Neural cell (in vitro differentiated cells): Measurements from ENCODE around the gene OR4D1. TPM values are rescaled to one million over a fixed set of nuclear protein-coding genes. Genes with fewer than 3 reads are reported as not detected.
A peak's percentile ranks its signal among the peaks of the same experiment; 100 is the strongest.

ENCODE experiments used
- H2AFZ ChIP-seq: fragments of 200-600, 300-800 bp; sonication (generic), shearing (Covaris generic); 2 replicates; pipeline ENCODE4 v1.6.0; 2014; ENCODE audit warnings: low read depth, mild to moderate bottlenecking, antibody characterized with exemption, low read length, moderate library complexity
- H3F3A ChIP-seq: fragments of 200-600 bp; shearing (Covaris generic); 2 replicates; pipeline ENCODE4 v1.6.1; 2016; ENCODE audit warnings: mild to moderate bottlenecking, moderate library complexity, mixed read lengths, antibody characterized with exemption, low read length; ENCODE audit not compliant: insufficient read depth, poor library complexity, severe bottlenecking
- H3K27ac ChIP-seq: fragments of 200-600, 300-800 bp; sonication (generic), shearing (Covaris generic); 2 replicates; pipeline ENCODE4 v1.5.1; 2014; ENCODE audit warnings: mild to moderate bottlenecking, low read length, moderate library complexity
- H3K27me3 ChIP-seq: fragments of 300-800, 200-600 bp; sonication (generic), shearing (Covaris generic); 2 replicates; pipeline ENCODE4 v1.6.0; 2014; ENCODE audit warnings: mild to moderate bottlenecking, low read depth, low read length, moderate library complexity; ENCODE audit not compliant: insufficient read depth
- H3K36me3 ChIP-seq: fragments of 300-800, 200-600 bp; sonication (generic), shearing (Covaris generic); 2 replicates; pipeline ENCODE4 v1.5.1; 2014; ENCODE audit warnings: mild to moderate bottlenecking, antibody characterized with exemption, low read length, moderate library complexity; ENCODE audit not compliant: insufficient read depth
- H3K4me2 ChIP-seq: fragments of 300-800, 200-600 bp; sonication (generic), shearing (Covaris generic); 2 replicates; pipeline ENCODE4 v1.6.0; 2014; ENCODE audit warnings: mild to moderate bottlenecking, low read length
- H3K4me3 ChIP-seq: fragments of 300-800, 200-600 bp; sonication (generic), shearing (Covaris generic); 2 replicates; pipeline ENCODE4 v1.5.1; 2014; ENCODE audit warnings: mild to moderate bottlenecking, low read length, moderate library complexity
- H3K79me2 ChIP-seq: fragments of 200-600 bp; shearing (Covaris generic); replicated peaks from 2 replicates; pipeline ENCODE4 v1.6.0; 2014; ENCODE audit warnings: mild to moderate bottlenecking, low read length, moderate library complexity; ENCODE audit not compliant: insufficient read depth
- H3K9ac ChIP-seq: fragments of 300-800, 200-600 bp; sonication (generic), shearing (Covaris generic); 2 replicates; pipeline ENCODE4 v1.6.1; 2016; ENCODE audit warnings: mild to moderate bottlenecking, low read length, mixed read lengths
- H3K9me2 ChIP-seq: fragments of 200-600 bp; shearing (Covaris generic); 2 replicates; pipeline ENCODE4 v1.6.1; 2016; ENCODE audit warnings: mild to moderate bottlenecking, low read length, mixed read lengths; ENCODE audit not compliant: insufficient read depth
- H3K9me3 ChIP-seq: fragments of 200-600, 300-800 bp; sonication (generic), shearing (Covaris generic); 2 replicates; pipeline ENCODE4 v1.6.1; 2016; ENCODE audit warnings: mild to moderate bottlenecking, mixed run types, low read length, moderate library complexity, mixed read lengths
- H4K20me1 ChIP-seq: fragments of 200-600 bp; shearing (Covaris generic); 2 replicates; pipeline ENCODE4 v1.6.1; 2016; ENCODE audit warnings: mild to moderate bottlenecking, mixed run types; ENCODE audit not compliant: insufficient read depth
- CTCF ChIP-seq: fragments of 450-650 bp; IDR thresholded peaks from 2 replicates; pipeline ENCODE4 v1.5.1; 2014; ENCODE audit warnings: antibody characterized with exemption, mild to moderate bottlenecking, moderate library complexity; ENCODE audit not compliant: poor library complexity, severe bottlenecking
- EP300 ChIP-seq: fragments of 450-650 bp; conservative IDR thresholded peaks from 2 replicates; pipeline ENCODE4 v1.6.1; 2014; ENCODE audit warnings: antibody characterized with exemption, mild to moderate bottlenecking, moderate library complexity; ENCODE audit not compliant: poor library complexity, severe bottlenecking
- EZH2 ChIP-seq: fragments of 200-600, 300-800 bp; shearing (Covaris generic), sonication (generic); IDR thresholded peaks from 2 replicates; pipeline ENCODE4 v1.6.1; 2014; ENCODE audit warnings: antibody characterized with exemption, low read length, borderline replicate concordance, mild to moderate bottlenecking; ENCODE audit not compliant: insufficient read depth, poor library complexity, severe bottlenecking
- MXI1 ChIP-seq: fragments of 450-650 bp; conservative IDR thresholded peaks from 2 replicates; pipeline ENCODE4 v1.6.1; 2014; ENCODE audit warnings: antibody characterized with exemption, mild to moderate bottlenecking; ENCODE audit not compliant: poor library complexity, severe bottlenecking
- POLR2AphosphoS5 ChIP-seq: IDR thresholded peaks from 2 replicates; pipeline ENCODE4 v1.6.1; 2012
- RAD21 ChIP-seq: fragments of 450-650 bp; conservative IDR thresholded peaks from 2 replicates; pipeline ENCODE4 v1.6.1; 2014; ENCODE audit warnings: antibody characterized with exemption, mild to moderate bottlenecking, moderate library complexity
- REST ChIP-seq: IDR thresholded peaks from 2 replicates; pipeline ENCODE4 v1.6.1; 2012; ENCODE audit warnings: borderline replicate concordance
- SMC3 ChIP-seq: fragments of 450-650 bp; conservative IDR thresholded peaks from 2 replicates; pipeline ENCODE4 v1.6.1; 2014; ENCODE audit warnings: antibody characterized with exemption, mild to moderate bottlenecking, moderate library complexity; ENCODE audit not compliant: poor library complexity
- TAF1 ChIP-seq: IDR thresholded peaks from 2 replicates; pipeline ENCODE4 v1.6.1; 2012; ENCODE audit warnings: low read depth
- polyA plus RNA-seq: library from polyadenylated mRNA; depleted of rRNA; stranded (reverse); fragments of >200 nt; gene quantifications from 2 replicates; pipeline ENCODE4 v1.2.3, GENCODE V29; 2014

Gene OR4D1
- polyA plus RNA-seq, 1 donor from 2014 or later: not detected

DNA sequence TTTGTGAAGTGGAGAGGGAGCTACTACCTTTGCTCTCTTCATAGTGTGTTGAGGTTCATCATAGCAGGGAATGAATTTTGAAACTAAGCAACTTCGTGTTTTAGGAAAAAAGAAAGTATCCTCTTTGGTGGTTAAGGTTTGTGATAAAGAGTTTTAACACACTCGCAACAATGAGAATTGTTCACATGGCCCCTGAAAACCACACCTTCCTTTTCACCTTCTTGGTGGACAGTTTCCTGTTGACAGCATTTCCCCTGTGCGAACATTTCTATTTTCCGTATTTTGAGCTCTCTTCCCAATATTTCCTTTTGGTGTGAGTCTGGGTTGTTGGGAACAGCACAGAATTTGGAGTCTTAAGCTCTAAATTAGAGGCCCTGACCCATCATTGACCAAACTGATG lies 22.4 kb downstream of the OR4D1 start:
- H4K20me1 ChIP-seq: no peaks in the 10 kb centered on the region
- H3K36me3 ChIP-seq: no peaks in the 10 kb centered on the region
- no peak overlapping the region for H3K9ac ChIP-seq
- no peak overlapping the region for H3K27ac ChIP-seq
- H3K4me2 ChIP-seq: no peak overlapping the region
- TF ChIP-seq POLR2AphosphoS5 (no peak), EP300 (no peak), REST (no peak), CTCF (no peak), EZH2 (no peak), MXI1 (no peak), SMC3 (no peak), TAF1 (no peak), RAD21 (no peak)
- H3F3A ChIP-seq: no peaks in the 10 kb centered on the region
- no peaks in the 10 kb centered on the region for H3K9me3 ChIP-seq
- no peak overlapping the region for H3K4me3 ChIP-seq
- peaks cover 22% of the 10 kb centered on the region for H3K27me3 ChIP-seq
- no peaks in the 10 kb centered on the region for H3K79me2 ChIP-seq
- H3K9me2 ChIP-seq: no peaks in the 10 kb centered on the region
- no peak overlapping the region for H2AFZ ChIP-seq

GRCh38 chr17:58172369-58173071 lies 24.3 kb downstream of the OR4D1 start:
- Histone ChIP-seq H3K79me2 (no peaks in the 10 kb centered on the region), H3K9me2 (no peaks in the 10 kb centered on the region), H3K4me2 (no peak overlapping the region), H4K20me1 (no peaks in the 10 kb centered on the region), H3K27me3 (peaks cover 16% of the 10 kb centered on the region), H3K4me3 (no peak overlapping the region), H3K9me3 (no peaks in the 10 kb centered on the region), H3F3A (no peaks in the 10 kb centered on the region), H3K9ac (no peak overlapping the region), H3K36me3 (no peaks in the 10 kb centered on the region), H2AFZ (no peak overlapping the region), H3K27ac (no peak overlapping the region)
- TF ChIP-seq CTCF (peak; percentile 79), REST (no peak), SMC3 (peak; percentile 73), EP300 (no peak), RAD21 (peak; percentile 80), MXI1 (no peak)
